ENCODE measurements around the gene ARMC9.
"Not testable (repeated sequence)": the region's sequence is repeated elsewhere in the genome, so short reads cannot be mapped to it uniquely, and the experiment has no call there.

Gene ARMC9

DNA sequence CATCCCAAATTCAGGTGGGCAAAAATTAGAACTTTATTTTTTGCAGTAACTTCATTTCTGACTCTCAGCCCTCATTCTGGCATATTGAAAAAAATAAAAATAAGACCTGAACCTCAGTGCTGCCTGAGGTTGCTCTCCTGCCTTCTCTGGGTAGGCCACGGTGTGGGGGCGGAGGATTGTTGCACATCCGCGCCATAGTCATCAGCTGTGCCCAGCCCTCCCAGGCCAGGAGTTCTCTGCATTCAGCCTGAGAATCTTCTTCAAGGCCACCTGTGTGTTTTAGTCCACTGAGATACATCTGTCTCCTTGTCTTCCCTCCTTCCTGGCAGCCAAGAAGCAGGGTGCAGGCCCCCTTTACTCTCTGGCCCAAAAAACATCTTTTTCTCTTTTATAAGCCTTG is 94.7 kb downstream of the ARMC9 start:
- no peak for FAIRE-seq

DNA sequence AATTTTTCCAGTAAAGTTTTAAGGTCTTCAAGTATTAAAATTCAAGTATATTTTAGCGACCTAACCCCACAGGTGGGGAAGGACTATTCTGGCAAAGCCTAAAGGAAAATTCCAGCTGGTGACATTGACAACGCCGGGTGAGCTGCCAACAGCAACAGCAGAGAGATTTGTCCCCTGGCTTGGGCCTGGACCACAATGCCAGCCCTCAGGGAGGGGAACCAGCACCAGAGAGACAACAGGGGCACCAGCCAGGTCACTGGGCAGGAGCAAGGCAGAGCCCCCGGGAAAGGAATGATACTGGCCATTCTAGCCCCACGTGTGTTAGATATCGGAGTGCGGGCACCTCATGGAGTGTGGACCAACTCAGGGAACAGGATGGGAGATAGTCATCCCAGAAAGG is 95.7 kb downstream of the ARMC9 start:
- no peak for FAIRE-seq

DNA sequence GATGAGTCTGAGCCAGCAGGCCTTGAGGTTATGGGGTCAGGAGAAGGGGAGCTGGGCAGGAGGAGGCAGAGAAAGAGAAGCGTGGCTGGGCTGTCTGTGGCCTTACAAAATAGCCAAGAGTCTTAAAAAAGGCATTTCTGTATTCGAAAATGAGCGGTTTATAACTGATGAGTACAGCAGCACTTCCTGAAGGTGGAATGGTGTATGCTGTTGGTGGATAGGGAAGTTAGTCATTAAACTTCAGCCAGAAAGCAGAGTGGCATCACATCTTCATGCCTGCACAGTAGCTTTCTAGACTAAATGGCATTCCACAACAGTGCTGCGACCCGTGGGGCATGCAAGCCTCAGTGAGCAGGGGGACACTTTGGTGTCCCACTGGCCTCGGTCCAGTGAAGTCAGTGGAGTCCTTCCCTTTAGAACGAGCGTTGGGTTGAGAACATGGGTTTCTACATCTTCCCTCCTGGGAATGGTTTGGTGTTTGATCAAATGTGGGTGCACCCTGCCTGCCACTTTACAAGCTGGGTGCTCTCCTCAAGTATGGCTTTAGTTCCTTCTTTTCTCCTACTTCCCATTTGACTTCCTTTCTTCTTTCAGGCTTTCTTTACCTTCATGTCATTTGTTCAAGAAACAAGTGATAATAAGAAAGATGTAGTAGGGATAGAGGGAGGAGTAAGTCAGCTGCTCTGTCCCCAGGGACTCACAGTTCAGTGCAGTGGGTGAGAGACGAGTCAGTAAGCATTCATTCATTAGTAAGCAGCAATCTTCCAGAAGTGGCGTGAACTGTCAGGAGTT is 96.3 kb downstream of the ARMC9 start:
- FAIRE-seq = no peak

DNA sequence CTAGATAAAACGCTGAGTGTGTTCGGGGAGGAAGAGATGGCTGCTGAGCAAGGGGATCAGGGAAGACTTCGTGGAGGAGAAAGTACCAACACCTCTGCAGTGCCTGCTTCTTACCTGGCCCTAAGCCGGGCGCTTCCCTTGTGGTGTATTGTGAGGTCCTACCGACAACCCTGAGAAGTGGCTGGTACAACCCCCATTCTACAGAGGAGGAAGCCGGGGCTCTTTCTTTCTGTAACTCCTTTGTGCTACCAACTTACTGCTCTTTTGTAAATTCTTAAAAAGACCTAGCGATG is 96.9 kb downstream of the ARMC9 start:
- FAIRE-seq = no peak

DNA sequence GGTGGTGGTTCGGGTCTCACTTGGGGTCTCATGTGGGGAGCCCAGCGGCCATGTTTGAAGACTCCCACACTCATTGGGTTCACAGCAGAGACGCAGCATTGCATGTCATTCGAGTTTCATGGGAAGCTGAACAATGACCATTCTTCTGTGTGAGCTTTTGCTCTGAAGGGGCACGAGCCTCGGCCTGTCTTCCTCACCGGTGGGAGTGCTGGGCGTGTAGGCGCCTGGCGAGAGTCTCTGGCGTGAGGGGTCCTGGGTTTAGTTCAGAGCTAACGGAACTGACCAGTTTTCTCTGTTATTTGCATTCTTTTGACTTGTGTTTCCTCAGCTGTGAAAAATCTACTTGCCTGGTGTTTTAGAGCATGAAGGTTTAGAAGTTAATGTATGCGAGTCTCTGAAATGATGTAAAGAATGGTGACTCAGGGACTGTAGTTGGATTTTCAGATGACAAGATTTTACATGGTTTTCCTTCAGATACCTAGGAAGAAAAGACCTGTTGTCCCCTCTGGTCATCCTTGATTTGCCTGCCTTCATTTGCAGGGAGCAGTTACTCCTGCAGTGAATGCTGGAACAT is 98.1 kb downstream of the ARMC9 start:
- no peak for FAIRE-seq

DNA sequence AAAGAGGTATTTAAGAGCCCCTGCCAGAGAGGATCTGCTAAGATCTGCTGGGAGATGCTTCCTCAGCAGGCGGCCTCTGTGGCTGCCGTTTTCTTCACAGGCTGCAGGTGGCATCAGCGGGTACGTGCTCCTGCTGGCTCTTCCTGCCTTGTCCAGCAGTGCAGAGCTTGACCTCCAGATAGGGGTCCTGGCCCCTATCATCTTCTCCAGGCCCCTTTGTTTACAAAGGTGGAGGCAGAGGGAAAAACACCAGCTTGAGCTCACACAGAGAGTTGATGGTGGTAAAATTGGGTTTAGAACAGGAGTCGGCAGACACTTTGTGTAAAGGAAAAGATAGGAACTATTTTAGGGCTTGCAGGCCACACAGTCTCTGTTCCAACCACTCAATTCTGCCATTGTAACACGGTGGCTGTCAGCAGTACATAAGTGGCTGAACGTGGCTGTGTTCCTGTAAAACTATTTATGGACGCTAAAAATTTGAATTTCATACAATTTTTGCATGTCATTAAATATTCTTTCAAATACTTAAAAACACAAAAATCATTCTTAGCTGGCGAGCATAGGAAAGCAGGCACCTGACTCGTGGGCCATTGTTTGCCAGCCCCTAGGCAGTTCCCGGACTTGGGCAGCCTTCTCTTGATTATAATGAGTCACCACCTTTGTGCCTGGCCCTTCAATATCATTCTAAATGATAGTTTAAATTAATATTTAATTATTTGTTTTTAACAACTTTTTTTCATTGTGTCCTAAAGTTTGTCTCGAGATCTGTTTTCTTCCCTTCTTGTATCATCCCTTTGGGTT is 98.9 kb downstream of the ARMC9 start:
- no peak for FAIRE-seq

DNA sequence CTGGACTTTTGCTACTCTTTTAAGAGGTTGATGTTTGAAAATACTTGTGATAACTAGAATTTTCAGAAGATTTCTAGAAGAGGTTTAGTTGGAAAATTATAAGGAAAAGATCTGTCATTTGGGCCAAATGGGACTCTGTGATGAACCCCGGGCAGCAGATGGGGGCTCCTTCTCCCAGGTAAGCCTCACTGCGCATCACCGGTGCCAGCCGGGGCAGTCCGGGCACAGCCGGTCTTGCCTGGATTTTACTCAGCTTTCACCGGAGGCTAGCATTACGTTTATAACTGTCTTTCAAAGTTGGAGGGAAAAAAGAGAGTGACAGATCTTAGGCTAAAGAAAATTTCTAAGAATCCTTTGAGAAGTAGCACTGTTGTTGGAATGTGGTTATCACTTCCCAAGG is 99.7 kb downstream of the ARMC9 start:
- no peak for FAIRE-seq

DNA sequence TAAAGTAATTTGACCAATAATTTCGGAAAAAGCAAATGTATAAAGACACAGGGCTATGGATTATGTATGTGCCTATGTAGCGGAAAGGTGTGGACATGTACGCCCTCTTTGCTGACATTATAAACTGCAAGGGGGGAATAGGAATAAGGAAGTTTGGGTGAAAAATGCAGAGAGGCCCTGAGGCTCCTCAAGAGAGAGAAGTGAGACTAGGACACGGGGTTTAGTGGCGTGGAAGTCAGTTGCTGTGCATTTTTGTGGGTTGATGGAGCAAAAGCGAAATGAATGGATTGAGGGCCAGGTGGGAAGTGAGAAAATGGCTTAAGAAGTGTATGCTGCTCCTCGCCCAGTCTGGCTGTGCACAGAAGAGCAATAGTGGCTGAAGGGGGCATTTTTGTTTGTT is 100.8 kb downstream of the ARMC9 start:
- no peak for FAIRE-seq

DNA sequence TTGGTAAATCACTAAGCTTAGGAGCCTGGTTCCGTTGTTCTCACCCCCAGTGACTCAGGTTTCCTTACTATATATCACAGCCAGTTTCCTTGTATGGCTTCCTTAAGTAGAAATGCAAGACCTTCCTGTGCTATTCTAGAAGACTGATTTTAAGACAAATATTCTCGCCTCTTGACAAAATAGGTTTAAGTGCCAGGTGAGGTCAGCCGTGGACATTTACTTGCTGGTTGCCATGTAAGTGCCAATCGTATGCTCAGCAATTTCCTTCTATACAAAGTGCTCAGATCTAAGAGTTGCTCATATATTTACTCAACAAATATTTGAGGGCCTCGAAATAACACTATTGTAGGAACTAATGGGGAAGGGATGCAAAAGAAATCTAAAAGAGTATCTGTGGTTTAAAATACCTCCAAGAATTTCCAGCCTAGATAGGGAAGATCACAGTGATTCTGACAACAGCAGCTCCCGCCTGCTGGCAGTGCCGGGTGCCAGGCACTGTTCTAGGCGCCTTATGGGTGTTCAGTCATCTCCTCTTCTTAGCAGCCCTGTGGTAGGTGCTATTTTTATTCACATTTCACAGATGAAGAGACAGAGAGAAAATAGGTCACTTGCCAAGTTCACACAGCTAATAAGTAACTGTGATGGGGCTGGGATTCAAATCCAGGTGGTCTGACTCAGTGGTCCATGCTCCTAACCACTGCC is 101.7 kb downstream of the ARMC9 start:
- FAIRE-seq = no peak

DNA sequence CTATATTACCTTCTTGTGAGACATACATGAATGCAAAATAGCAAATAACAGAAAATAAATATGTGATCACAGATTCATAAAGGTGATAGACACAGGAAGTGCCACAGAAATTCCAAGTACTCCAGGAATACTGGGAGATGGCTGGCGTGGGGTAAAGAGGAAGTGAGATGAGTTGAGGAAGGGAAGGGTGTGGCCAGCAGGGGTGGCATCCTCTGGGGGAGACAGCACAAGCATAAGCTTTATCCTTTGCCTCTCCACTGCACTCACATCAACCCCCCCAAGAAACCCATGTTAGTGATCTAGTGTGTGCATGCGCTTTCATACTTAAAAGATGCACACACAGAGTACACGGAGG is 102.3 kb downstream of the ARMC9 start:
- no peak for FAIRE-seq

DNA sequence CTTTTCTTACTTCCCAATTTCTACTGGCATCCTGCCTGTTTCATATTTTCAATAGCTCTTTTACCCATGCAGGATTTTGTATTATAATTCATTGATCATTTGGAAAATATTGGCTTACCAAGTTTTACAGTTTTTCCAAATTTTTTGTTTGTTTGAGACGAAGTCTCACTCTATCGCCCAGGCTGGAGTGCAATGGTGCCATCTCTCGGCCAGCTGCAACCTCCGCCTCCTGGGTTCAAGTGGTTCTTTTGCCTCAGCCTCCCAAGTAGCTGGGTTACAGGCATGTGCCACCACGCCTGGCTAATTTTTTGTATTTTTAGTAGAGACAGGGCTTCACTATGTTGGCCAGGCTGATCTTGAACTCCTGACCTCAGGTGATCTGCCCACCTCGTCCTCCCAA is 105.8 kb downstream of the ARMC9 start:
- FAIRE-seq = not testable (repeated sequence)

DNA sequence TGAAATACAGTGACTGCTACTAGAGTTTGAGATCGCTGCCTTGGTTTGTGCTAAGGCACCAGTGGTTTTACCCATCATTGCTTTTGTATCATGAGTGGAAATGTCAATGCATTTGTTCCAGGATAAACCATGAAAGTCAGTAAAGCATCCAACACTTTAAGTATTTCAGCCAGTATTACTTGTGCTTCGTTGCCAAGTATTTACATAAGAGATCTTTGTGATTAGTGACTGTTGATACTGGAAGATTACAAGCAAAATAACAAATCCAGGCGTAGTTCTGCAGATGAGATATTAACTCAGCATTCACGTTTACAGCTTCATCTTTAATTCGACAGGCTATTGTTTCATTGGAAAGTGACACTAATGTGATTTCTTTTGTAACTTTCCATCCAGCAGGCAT is 106.8 kb downstream of the ARMC9 start:
- FAIRE-seq = no peak

DNA sequence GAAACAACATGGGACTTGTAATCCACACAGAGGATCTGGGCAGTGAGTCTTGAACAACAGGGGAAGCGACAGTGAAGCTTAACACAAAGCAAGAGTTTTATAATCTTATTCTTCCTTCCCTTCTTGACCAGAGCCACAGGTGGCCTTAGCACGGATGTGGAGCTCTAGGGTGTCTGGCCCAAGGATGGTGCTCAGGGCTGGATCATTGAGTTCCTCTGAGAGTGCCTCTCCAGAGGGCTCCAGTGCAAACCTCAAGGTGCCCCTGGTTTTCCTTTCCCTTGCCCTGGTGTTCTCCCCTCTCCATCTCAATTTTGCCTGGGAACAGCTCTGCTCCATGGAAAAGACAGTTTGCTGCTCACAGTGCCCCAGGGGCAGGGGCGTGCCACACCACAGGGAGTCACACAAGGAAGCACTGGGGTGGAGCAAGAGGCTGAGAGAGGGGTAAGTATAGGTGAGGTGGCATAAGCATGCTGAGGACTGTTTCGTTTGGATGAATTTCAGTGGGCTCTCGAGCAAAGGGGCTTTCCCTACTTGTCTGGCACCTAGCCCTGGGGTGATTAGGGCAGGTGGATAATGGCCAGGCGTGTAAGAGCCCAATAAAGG is 108.5 kb downstream of the ARMC9 start:
- FAIRE-seq = no peak

DNA sequence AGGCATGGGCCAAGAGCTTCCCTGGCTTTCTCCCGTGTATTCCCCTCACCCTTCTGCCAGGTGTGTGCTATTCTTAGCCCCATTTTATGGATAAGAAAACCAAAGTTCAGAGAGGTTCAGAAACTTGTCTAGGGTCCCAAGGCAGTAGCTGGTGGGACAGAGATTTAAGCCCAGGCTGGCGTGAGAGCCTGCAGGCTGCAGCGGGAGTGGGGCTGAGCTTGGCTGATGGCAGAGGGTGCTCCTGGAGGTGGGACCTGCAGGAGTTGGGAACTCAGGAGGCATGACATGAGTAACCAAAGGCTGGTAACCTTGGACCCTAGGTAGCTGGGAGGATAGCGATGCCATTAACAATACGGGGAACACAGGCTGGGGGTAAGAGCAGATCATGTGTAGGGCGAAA is 109.8 kb downstream of the ARMC9 start:
- FAIRE-seq = no peak

DNA sequence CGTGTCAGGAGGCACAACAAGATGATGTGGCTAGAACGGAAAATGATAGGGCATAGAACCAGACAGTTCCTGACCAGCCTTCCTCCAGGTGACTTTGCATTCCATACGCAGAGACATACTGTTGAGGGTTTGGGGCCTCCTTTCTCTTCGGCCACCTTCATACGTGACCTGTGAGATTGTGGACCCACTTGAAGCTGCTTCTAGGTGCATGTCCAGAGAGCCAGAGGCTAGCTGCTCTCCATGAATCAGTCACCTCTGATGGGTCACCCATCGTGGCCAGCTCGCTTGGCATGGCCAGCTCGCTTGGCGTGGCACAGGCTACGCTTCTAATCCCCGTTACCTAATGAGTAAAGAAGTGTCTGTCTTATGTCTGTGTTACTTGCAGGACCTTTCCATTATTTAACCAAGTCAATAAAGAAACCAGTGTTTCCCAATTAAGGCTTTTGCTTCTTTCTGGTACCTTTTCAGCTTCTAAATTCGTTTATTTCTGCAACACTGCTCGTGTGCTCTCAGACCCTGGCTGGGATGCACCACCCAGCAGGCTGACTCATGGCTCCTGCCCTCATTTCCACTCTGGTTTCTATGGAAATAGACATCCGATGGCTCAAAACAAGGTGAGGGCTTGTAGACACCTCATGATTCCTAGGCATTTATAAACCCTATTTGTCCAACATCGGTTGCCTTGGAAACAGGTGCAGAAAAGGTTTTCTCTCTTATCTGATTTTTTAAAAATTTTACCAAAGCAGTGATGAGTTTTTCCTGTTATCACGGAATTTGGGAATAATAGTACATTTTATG is 110.4 kb downstream of the ARMC9 start:
- FAIRE-seq = no peak

DNA sequence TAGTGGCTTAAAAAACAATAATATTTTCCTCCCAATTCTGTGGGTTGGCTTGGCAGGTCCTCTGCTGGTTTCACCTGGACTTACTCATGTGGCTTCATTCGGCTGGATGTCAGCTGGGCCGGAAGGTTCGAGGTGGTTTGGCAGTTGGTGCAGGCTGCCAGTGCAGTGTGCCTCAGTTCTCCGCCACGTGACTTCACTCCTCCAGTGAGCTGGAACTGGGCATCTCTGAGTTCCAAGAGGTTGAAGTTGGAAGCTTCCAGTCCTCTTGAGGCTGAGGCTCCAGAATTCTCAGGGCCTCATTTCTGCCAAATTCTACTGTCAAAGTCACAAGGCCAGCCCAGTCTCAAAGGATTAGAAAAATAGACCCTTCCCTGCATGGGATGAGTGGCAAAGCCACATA is 113.6 kb downstream of the ARMC9 start:
- no peak for FAIRE-seq

DNA sequence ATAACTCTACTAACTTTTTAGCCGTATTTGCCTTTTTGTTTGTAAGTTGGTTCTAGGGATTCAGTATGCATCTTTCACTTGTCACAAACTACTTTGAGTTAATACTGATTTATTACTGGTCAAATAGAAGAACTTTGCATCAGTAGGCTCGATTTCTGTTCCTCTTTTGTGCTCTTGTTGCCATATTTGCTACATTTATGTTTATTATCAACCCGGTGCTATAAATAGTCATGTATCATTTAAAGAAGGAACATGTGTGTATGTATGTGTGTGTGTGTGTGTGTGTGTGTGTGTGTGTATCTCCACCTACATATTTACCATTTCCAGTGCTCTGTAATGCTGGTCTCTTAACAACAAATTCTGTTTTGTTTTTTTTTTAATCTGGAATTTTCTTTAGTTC is 117.5 kb downstream of the ARMC9 start:
- no peak for FAIRE-seq

DNA sequence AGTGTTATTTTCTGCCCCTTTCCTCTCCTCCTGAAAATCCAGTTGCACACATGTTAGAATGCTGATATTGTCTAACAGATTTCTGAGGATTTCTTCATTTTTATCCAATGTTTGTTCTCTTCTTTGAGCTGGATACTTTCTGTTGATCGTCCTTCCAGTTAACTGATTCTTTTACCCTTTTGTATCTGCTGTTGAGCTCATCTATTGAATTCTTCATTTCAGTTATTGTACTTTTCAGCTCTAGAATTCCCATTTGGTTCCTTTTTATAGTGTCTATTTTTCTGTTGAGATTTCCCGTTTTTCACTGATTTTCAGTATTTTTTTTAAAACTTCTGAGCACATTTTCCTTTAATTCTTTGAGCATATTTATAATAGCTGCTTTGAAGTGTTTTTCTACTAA is 119.1 kb downstream of the ARMC9 start:
- no peak for FAIRE-seq

DNA sequence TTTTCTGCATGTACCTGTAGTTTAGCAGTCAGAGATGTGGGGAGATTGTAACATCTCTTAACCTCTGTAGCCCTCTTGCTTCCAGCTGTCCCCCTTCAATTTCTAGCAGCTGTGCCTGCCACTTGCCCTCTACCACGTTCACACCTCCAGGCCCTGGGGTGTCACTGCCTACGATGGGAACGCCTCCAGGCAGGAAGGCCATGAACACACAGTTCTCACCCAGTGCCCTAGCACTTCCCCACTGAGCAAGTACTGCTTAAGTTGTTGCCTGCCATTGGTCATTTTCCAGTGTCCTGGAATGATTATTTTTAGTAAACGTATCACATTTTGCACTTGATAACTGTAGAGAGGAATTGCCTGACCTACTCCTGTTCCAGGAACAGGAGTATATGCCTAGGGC is 120.0 kb downstream of the ARMC9 start:
- no peak for FAIRE-seq

DNA sequence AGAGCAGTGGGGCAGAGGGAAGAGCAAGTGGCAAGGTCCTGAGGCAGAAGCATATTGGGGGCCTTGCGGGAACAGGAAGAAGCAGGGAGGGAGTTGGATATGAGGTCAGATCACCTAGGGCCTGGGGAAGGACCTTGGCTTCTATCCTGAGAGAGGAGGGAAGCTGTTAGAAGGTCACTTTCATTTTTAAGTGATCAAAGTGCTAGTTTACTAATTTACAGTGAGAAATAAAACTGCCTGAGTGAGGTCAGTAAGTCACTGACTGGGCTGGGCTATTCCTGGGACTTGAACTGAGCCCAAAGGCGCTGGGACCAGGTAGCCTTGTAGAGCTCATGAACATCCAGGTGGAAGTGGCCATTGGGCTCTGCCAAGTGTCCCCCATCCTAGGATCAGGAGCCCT is 120.5 kb downstream of the ARMC9 start:
- no peak for FAIRE-seq

DNA sequence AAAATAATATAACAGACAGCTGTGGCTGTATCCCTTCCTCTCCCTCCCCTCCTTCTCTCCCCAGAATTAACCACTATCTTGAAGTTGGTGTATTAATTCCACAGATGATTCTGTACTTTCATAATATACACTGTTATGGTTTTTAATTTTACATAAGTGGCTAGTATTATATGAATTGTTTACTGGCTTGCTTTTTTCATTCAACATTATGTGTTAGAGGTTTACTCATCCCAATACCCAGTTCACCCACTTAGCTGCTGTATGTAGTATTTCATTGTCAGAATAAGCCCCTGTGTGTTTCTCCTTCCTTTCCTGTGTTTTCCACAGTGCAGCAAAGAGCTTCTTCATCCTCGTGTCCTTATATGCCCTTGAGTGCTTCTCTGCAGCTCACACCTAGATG is 121.4 kb downstream of the ARMC9 start:
- FAIRE-seq = no peak

DNA sequence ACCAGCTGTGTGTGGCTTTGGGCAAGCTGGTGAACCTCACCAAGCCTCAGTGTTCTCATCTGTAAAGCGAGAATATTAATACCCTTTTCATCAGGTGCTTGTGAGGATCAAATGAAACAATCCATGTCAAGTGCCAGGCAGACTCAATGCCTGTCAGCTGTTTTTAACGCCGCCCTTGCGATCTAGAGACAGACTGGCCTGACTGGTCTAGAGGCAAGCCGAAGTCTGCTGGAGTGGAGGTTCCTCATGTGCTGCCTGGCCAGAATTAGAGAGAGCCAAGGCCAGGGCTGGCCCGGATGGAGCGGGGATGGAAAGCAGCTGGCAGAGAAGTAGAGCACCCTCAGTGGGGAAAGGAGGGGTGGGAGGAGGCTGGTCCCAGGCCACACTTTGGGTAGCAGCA is 122.6 kb downstream of the ARMC9 start:
- no peak for FAIRE-seq

All from A204.1 (cell line).